Measurements from ENCODE around the gene NLRP10. TPM values are rescaled to one million over a fixed set of nuclear protein-coding genes. Genes with fewer than 3 reads are reported as not detected.

NLRP10 gene
- total and polyA plus RNA-seq, 8 donors: not detected

DNA sequence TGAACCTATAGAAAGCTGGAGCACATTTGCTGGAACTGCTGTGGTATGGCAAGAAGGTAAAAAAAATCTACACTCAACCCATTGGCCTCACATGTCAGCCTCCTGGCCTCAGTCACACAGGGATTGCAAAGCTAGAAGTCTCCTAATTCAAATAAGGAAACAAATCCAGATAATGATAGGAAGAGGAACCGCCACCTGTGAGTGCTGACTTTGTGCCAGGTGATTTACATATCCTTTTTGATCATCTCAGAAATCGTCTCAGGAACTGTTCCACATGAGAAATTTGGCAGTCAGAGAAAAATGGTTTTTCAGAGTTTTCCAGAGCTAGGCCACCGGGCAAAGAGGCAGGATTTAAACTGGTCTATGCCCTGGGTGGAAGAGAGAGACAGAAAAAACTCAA lies 986 bp downstream of the NLRP10 start:
- intact Hi-C loops (cut with DNase I; ENCODE audit: low total_unique reads): no loop called here
- 44 to 59% (median 49%) methylated on average over 3 of the region's 3 CpGs for WGBS, 5 donors
- TF ChIP-seq, protein P1, sequence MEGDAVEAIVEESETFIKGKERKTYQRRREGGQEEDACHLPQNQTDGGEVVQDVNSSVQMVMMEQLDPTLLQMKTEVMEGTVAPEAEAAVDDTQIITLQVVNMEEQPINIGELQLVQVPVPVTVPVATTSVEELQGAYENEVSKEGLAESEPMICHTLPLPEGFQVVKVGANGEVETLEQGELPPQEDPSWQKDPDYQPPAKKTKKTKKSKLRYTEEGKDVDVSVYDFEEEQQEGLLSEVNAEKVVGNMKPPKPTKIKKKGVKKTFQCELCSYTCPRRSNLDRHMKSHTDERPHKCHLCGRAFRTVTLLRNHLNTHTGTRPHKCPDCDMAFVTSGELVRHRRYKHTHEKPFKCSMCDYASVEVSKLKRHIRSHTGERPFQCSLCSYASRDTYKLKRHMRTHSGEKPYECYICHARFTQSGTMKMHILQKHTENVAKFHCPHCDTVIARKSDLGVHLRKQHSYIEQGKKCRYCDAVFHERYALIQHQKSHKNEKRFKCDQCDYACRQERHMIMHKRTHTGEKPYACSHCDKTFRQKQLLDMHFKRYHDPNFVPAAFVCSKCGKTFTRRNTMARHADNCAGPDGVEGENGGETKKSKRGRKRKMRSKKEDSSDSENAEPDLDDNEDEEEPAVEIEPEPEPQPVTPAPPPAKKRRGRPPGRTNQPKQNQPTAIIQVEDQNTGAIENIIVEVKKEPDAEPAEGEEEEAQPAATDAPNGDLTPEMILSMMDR (IDR thresholded peaks at IDR 0.05): no peak
- no peak for TF ChIP-seq POLR2AphosphoS5 (IDR thresholded peaks at IDR 0.05)
- TF ChIP-seq POLR2A (IDR thresholded peaks at IDR 0.05): no peak
- no peak for TF ChIP-seq EP300 (IDR thresholded peaks at IDR 0.05)
- Histone ChIP-seq H3K4me3 (no peak overlapping the region), H3K4me1 (no peaks in the 10 kb centered on the region), H3K27me3 (peaks cover 0 to 6% (median 0%) of the 10 kb centered on the region in 3 donors), H3K9me3 (no peaks in the 10 kb centered on the region), H3K36me3 (no peaks in the 10 kb centered on the region), H3K27ac (no peak overlapping the region)
- DNase-seq: no peak

DNA sequence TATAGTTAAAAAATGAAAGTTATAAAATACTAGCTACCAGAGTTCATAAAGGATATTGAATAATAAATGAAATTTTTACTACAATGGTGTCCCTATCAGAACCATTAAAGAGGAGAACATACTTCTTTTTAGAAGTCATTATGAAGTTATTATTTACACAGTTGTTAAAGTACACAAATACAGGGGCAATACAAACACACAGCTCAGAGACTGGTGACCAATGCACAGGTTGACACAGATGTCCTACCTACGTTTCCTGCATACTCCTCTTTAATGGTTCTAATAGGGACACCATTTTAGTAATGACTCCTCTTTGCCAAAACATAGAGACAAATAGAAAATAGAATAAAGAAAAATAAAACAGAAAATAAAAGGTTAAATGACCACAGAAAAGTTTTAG lies 10.1 kb downstream of the NLRP10 start:
- WGBS, 5 donors: 41 to 68% (median 50%) methylated on average over 1 of the region's 1 CpG
- Histone ChIP-seq H3K36me3 (no peaks in the 10 kb centered on the region), H3K27me3 (no peaks in the 10 kb centered on the region), H3K4me1 (no peaks in the 10 kb centered on the region), H3K27ac (no peak overlapping the region), H3K4me3 (no peak overlapping the region), H3K9me3 (no peaks in the 10 kb centered on the region)
- no peak for DNase-seq
- TF ChIP-seq, protein P1 (IDR thresholded peaks at IDR 0.05): no peak
- TF ChIP-seq EP300 (IDR thresholded peaks at IDR 0.05): no peak
- TF ChIP-seq POLR2A (IDR thresholded peaks at IDR 0.05): no peak
- no peak for TF ChIP-seq POLR2AphosphoS5 (IDR thresholded peaks at IDR 0.05)
- intact Hi-C loops (cut with DNase I; ENCODE audit: low total_unique reads): no loop called here

DNA sequence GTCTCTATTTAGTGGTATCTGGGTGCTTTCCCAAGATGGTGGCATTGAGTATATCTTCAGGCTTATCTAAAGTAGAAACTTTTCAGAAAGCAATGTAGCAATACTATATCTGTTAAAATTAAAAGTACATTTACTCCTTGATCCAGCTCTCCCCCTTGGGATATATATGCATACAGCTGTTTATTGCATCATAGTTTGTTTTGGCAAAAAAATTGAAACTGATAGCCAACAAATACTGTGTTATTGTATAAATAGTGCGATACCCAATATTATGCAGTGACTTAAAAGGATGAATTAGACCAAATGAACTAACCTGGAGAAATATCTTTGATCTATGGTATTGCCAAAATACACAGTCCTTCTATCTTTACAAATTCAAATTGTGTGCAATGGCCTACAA lies 15.3 kb downstream of the NLRP10 start:
- H3K27me3 ChIP-seq: peaks cover 0 to 6% (median 0%) of the 10 kb centered on the region in 3 donors
- intact Hi-C loops (cut with DNase I; ENCODE audit: low total_unique reads): no loop called here
- H3K27ac ChIP-seq: no peak overlapping the region
- H3K9me3 ChIP-seq: peaks cover 0 to 7% (median 5%) of the 10 kb centered on the region in 4 donors
- WGBS, 5 donors: 49 to 64% (median 50%) methylated on average over 1 of the region's 1 CpG
- H3K36me3 ChIP-seq: no peaks in the 10 kb centered on the region
- H3K4me3 ChIP-seq: no peak overlapping the region
- no peaks in the 10 kb centered on the region for H3K4me1 ChIP-seq
- TF ChIP-seq EP300 (IDR thresholded peaks at IDR 0.05): no peak
- TF ChIP-seq POLR2AphosphoS5 (IDR thresholded peaks at IDR 0.05): no peak
- TF ChIP-seq, protein P1 (IDR thresholded peaks at IDR 0.05): no peak
- TF ChIP-seq POLR2A (IDR thresholded peaks at IDR 0.05): no peak
- no peak for DNase-seq

DNA sequence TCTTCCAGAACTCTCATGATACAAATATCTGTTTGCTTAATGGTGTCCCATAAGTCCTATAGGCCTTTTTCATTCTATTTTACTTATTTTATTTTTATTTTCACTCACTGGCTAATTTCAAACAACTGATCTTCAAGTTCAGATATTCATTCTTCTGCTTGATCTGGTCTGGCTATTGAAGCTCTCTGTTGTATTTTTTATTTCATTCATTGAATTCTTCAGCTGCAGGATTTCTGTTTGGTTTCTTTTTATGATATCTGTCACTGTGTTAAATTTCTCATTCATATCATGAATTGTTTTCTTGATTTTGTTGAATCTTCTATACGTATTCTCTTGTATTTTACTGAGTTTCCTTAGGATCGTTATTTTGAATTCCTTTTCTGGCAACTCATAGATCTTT lies 21.1 kb downstream of the NLRP10 start:
- DNase-seq: no peak
- no peak for TF ChIP-seq POLR2AphosphoS5 (IDR thresholded peaks at IDR 0.05)
- TF ChIP-seq, protein P1 (IDR thresholded peaks at IDR 0.05): no peak
- H3K27me3 ChIP-seq: peaks cover 0 to 6% (median 0%) of the 10 kb centered on the region in 3 donors
- no peaks in the 10 kb centered on the region for H3K36me3 ChIP-seq
- WGBS, 5 donors: 81 to 96% (median 89%) methylated on average over 2 of the region's 2 CpGs
- no peak overlapping the region for H3K27ac ChIP-seq
- H3K4me3 ChIP-seq: no peak overlapping the region
- intact Hi-C loops (cut with DNase I; ENCODE audit: low total_unique reads): no loop called here
- peaks cover 18 to 34% (median 26%) of the 10 kb centered on the region in 4 donors for H3K9me3 ChIP-seq
- H3K4me1 ChIP-seq: no peaks in the 10 kb centered on the region
